Immature natural killer cell (primary cell): ENCODE results near the gene HHIPL1. TPM values are rescaled to one million over a fixed set of nuclear protein-coding genes. Genes with fewer than 3 reads are reported as not detected.

ENCODE experiments used
- DNase-seq, 3 donors: peaks; one replicate each; pipeline ENCODE4 v3.0.0; 2022; ENCODE audit warnings: mixed read lengths in 1 of 3
- H3K27ac Mint-ChIP-seq, 6 donors: one replicate each; pipeline ENCODE4 v1.8.0; 2020; ENCODE audit warnings: mixed read lengths in 6 of 6, mild to moderate bottlenecking in 5 of 6, inconsistent platforms in 4 of 6, moderate library complexity in 3 of 6
- H3K27me3 Mint-ChIP-seq, 3 donors: one replicate each; pipeline ENCODE4 v1.8.0; 2020 to 2021; ENCODE audit warnings: low read depth in 3 of 3, mild to moderate bottlenecking in 3 of 3, mixed read lengths in 3 of 3, moderate library complexity in 3 of 3, inconsistent platforms in 1 of 3
- H3K36me3 Mint-ChIP-seq, 3 donors: one replicate each; pipeline ENCODE4 v1.8.0; 2020; ENCODE audit warnings: mixed read lengths in 3 of 3, inconsistent platforms in 2 of 3, mild to moderate bottlenecking in 2 of 3
- H3K4me1 Mint-ChIP-seq, 2 donors: one replicate each; pipeline ENCODE4 v1.8.0; 2020; ENCODE audit warnings: inconsistent platforms in 2 of 2, mild to moderate bottlenecking in 2 of 2, mixed read lengths in 2 of 2, moderate library complexity in 1 of 2
- H3K4me3 Mint-ChIP-seq, 5 donors: one replicate each; pipeline ENCODE4 v1.8.0; 2020; ENCODE audit warnings: mild to moderate bottlenecking in 5 of 5, mixed read lengths in 5 of 5, inconsistent platforms in 3 of 5, moderate library complexity in 3 of 5
- H3K9me3 Mint-ChIP-seq, 6 donors: one replicate each; pipeline ENCODE4 v1.8.0; 2020; ENCODE audit warnings: mild to moderate bottlenecking in 6 of 6, mixed read lengths in 6 of 6, inconsistent platforms in 4 of 6, moderate library complexity in 3 of 6
- polyA plus RNA-seq, 3 donors: library from polyadenylated mRNA; unstranded; fragments of 300-500 nt; fragmentation: Illumina TruSeq; gene quantifications; one replicate each; pipeline ENCODE4 v1.2.3, GENCODE V29; 2021

HHIPL1 gene
- polyA plus RNA-seq, result not detected

DNA sequence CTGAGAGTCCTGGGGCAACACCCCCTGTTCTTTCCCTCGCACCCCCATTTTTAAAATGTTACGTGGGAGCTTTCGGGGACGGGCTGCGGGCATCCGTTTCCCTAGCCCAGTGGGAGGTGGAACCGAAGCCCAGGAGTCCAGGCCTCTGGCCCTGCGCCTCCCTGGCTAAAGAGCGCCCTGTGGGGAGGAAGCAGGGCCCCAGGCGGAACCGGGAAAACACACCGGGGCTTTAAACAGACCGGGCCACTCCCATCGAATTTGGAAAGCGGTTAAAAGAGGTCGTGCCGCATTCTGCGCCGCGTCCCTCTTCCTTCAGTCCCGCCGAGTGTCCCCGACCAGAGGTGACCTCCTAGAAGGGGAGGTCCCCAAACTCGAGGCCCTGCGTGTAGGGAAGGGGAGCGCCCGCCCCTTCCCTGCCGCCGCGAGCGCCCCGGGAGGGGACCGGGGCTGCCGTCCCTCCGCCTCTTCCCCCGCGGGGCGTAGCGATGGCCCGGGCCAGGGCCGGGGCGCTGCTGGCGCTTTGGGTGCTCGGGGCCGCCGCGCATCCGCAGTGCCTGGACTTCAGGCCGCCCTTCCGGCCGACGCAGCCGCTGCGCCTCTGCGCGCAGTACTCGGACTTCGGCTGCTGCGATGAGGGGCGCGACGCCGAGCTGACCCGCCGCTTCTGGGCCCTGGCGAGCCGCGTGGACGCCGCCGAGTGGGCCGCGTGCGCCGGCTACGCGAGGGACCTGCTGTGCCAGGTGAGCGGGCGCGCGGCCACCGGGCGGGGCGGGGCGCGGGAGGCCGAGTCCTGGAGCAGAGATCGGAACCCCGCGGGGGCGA is at the start of gene HHIPL1:
TSS of gene HHIPL1 (plus strand) at position 407 of the 822 bp plus-strand sequence. CDS start at position 486, 79 bp downstream.
- no peaks in the 10 kb centered on the region for H3K36me3 Mint-ChIP-seq
- H3K4me1 Mint-ChIP-seq, result no peaks in the 10 kb centered on the region
- no peaks in the 10 kb centered on the region for H3K9me3 Mint-ChIP-seq
- H3K4me3 Mint-ChIP-seq, result no peak within 1 kb of the TSS
- DNase-seq, result no peak
- H3K27ac Mint-ChIP-seq, result no peak within 1 kb of the TSS
- peaks cover 7 to 18% (median 8%) of the 10 kb centered on the region in 3 donors for H3K27me3 Mint-ChIP-seq

DNA sequence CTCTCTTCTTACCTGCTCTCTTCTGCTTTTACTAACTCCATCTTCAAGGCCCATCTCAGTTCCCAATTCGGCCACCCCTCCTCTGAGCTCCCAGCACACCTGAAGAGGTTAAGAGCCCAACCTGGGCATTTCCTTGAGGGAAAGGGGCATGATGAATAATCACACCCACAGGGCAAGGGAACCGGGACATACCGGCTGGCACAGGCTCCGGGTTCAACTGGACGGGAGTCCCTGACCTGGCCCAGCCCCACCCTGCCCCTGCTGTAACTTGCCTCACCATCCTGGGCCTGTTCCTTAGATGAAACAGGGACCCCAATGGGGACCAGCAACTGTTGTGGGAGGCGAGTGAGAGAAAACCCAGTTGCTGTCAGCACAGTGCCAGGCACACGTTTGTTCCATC is 49.4 kb upstream of the HHIPL1 start:
- Mint-ChIP-seq H3K27me3 (peaks cover 0 to 3% (median 3%) of the 10 kb centered on the region in 3 donors), H3K27ac (peak overlapping the region in 5 of 6 donors; percentile 76 to 94 (median 90)), H3K36me3 (no peaks in the 10 kb centered on the region)

DNA sequence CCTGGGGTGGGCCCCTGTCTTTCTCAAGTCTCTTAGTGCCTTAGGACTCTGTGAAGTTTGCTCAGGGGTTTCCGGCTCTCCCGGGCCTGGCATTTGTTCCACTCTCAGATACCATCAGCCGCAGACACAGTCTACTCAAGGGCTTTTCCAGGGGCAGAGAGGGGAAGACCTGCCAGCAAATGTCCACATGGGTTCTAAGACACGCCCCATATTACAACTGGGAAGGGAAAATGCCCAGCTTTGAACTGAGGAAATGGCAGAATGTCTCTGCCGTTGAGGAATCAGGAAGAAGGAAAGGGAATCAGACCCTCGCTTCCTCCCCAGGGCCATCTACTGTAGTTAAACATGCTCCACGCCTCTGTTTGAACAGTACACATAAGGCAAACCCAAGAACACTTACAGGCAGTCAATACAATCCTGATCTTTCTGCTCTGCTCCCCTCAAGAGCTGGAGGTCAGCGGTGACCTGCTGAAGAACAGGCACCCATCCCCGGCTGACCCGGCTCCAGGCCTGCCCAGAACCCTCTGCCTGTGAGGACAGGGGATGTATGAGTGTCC is 48.8 kb upstream of the HHIPL1 start:
- Mint-ChIP-seq H3K9me3 (no peaks in the 10 kb centered on the region), H3K4me1 (peaks cover 11 to 13% of the 10 kb centered on the region in 2 donors), H3K27me3 (peaks cover 0 to 3% (median 2%) of the 10 kb centered on the region in 3 donors), H3K4me3 (peak overlapping the region in 1 of 5 donors; percentile 38), H3K36me3 (no peaks in the 10 kb centered on the region), H3K27ac (peak overlapping the region in 4 of 6 donors; percentile 19 to 74 (median 52))
- DNase-seq, result no peak

More for the DNA sequence above, 49.4 kb upstream of the HHIPL1 start:
- no peak for DNase-seq
- H3K4me3 Mint-ChIP-seq, result peak overlapping the region in 4 of 5 donors; percentile 61 to 88 (median 70)
- peaks cover 11 to 13% of the 10 kb centered on the region in 2 donors for H3K4me1 Mint-ChIP-seq
- no peaks in the 10 kb centered on the region for H3K9me3 Mint-ChIP-seq

DNA sequence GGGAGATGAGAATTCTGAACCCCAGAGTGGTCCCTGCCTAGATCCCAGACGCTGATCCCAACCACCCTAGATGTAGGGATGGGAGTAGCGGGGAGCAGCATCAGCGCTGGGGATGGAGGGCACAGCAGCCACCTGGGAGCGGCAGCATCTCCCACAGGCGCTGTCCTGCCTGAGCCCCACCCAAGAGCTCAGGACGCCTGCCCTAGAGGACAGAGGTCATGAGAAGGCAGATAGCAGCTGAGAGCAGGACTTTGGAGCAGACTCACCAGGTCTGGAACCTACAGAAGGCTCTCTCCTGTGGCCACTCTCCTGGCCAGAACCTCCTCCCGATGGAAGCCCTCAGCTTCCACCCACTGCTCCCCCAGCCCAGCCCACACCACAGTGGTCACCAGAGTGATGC is 48.2 kb upstream of the HHIPL1 start:
- no peak overlapping the region for H3K27ac Mint-ChIP-seq
- no peak overlapping the region for H3K4me3 Mint-ChIP-seq
- no peaks in the 10 kb centered on the region for H3K36me3 Mint-ChIP-seq

DNA sequence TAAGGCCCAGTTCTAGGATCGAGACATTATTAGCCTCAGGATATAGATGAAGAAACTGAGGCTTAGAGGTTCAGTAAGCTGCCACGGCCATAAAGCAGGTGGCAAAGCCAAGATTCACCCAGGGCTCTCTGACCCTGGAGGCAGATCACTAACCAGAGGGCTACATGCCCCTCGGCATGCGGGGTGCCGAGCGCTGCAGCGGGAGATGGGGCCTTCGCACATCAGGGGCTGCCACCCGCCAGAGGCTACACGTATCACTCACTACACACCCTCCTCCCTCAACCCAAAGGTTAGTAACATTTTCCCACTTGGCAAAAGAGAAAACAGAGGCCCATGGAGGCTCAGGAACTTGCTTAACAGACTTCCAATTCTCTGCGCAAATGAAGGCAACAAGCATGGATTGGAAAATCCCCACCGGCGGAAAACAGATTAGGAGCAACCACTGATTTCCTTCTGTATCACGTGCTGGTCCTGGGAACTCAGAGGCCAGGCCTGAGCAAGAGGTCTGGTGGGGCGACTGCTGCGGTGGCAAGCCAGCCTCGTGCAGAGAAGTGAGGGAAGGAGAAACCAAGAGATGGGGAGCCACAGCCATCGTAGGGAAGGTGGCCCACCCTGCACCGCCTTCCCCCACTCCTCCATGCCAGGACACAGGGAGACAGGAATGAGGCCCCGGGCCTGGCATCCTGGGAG is 46.9 kb upstream of the HHIPL1 start:
- no peak for DNase-seq
- Mint-ChIP-seq H3K9me3 (no peaks in the 10 kb centered on the region), H3K36me3 (no peaks in the 10 kb centered on the region), H3K27me3 (peaks cover 2 to 8% (median 3%) of the 10 kb centered on the region in 3 donors), H3K27ac (no peak overlapping the region), H3K4me3 (no peak overlapping the region), H3K4me1 (peaks cover 23% of the 10 kb centered on the region in 2 donors)

More for the DNA sequence above, 48.2 kb upstream of the HHIPL1 start:
- no peak for DNase-seq
- Mint-ChIP-seq H3K9me3 (no peaks in the 10 kb centered on the region), H3K27me3 (peaks cover 0 to 3% (median 2%) of the 10 kb centered on the region in 3 donors), H3K4me1 (peaks cover 13% of the 10 kb centered on the region in 2 donors)

DNA sequence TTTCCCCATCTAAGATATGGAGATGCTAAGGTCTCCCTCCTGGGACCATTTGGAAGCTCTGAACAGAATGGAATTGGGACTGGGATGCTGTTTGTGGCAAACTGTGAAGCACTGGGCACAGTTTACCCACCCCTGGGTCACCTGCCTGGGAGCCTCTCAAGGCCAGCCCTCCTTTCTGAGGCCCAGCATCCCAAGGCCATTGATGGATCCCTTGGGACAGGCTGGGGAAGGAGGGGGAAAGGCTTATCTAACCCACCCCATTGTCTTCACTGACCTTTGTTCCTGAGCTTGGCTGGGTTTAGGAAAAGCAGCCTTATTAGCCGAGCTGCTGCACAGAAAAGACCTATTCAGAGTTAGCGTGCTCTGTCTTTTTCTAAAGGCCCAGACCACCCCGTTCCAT is 46.2 kb upstream of the HHIPL1 start:
- H3K27ac Mint-ChIP-seq, result no peak overlapping the region
- H3K9me3 Mint-ChIP-seq, result no peaks in the 10 kb centered on the region
- no peak for DNase-seq
- no peaks in the 10 kb centered on the region for H3K36me3 Mint-ChIP-seq
- H3K27me3 Mint-ChIP-seq, result peaks cover 2 to 8% (median 3%) of the 10 kb centered on the region in 3 donors
- H3K4me1 Mint-ChIP-seq, result peaks cover 23% of the 10 kb centered on the region in 2 donors
- H3K4me3 Mint-ChIP-seq, result no peak overlapping the region

DNA sequence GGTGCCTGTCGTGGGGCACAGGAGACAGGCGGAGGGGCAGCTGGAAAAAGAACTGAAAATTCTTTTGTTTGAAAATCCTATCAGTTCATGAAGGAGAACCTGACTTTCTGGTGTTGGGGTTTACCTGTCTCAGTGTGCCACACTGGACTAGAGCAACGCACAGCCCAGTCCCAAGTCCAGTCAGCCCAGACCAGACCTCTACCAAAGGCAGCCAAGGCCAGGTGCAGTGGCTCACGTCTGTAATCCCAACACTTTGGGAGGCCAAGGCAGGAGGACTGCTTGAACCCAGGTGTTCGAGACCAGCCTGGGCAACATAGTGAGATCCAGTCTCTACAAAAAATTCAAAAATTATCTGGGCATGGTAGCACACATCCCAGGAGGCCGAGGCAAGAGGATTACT is 45.5 kb upstream of the HHIPL1 start:
- no peaks in the 10 kb centered on the region for H3K36me3 Mint-ChIP-seq
- H3K27me3 Mint-ChIP-seq, result peaks cover 2 to 9% (median 3%) of the 10 kb centered on the region in 3 donors
- no peak for DNase-seq
- H3K9me3 Mint-ChIP-seq, result no peaks in the 10 kb centered on the region
- no peak overlapping the region for H3K4me3 Mint-ChIP-seq
- H3K27ac Mint-ChIP-seq, result no peak overlapping the region
- H3K4me1 Mint-ChIP-seq, result peaks cover 23% of the 10 kb centered on the region in 2 donors

DNA sequence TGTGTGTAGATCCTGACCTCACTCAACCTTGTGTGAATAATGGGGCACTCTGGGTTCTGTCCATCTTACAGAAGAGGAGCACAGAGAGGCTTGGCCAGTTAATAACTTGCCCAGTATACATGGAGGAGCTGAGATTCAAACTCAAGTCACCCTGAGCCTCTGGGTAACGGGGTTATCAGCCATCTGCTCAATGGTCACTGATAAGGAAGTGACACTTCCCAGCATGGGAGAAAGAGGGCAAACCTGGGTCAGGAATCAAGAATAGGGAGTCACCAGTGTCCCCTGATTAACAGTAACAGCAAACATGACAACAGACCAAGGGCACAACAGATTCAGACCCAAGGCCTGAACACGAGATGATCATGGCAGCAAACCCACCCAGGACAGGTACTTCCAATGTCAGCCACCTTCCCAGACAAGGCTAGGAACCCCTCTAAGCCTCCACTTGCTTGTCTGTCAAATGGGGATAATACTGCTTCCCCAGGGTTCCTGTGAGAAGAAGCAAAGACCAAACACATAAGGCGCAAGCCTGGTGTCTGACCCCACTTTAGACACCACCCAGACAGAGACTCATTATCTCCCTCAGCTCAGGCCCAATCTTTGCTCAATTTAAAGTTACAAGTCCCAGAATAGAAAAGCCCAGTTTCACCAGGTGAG is 44.6 kb upstream of the HHIPL1 start:
- Mint-ChIP-seq H3K9me3 (no peaks in the 10 kb centered on the region), H3K27me3 (peaks cover 0 to 10% (median 3%) of the 10 kb centered on the region in 3 donors), H3K4me1 (peaks cover 14 to 16% of the 10 kb centered on the region in 2 donors), H3K4me3 (no peak overlapping the region), H3K36me3 (no peaks in the 10 kb centered on the region), H3K27ac (no peak overlapping the region)
- no peak for DNase-seq

DNA sequence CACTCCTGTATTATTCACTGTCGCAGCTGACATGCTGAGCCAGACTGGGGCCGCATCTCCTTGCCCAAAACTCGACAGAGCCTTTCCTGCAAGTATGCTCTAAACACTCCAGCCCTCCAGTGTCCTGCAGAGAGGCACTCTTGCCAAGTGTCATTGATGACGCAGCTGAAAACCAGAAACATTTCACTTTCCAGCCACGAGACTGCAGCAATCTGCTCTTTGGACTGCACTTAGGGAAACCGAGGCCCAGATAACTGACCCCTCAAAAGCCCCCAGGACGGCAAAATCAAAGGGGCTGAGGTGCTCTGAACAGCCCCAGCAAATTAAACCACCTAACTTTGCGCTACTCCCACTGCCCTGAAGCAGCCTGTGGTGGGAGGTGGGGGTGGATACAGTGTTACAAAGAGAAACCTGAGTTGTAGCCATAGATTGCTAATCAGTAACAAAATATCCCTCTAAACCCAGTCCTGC is 43.5 kb upstream of the HHIPL1 start:
- Mint-ChIP-seq H3K27me3 (peaks cover 0 to 10% (median 5%) of the 10 kb centered on the region in 3 donors), H3K27ac (peak overlapping the region in 2 of 6 donors; percentile 36 to 53), H3K4me1 (peaks cover 16 to 20% of the 10 kb centered on the region in 2 donors), H3K36me3 (no peaks in the 10 kb centered on the region), H3K9me3 (no peaks in the 10 kb centered on the region), H3K4me3 (peak overlapping the region in 3 of 5 donors; percentile 68 to 80 (median 74))
- DNase-seq, result no peak

DNA sequence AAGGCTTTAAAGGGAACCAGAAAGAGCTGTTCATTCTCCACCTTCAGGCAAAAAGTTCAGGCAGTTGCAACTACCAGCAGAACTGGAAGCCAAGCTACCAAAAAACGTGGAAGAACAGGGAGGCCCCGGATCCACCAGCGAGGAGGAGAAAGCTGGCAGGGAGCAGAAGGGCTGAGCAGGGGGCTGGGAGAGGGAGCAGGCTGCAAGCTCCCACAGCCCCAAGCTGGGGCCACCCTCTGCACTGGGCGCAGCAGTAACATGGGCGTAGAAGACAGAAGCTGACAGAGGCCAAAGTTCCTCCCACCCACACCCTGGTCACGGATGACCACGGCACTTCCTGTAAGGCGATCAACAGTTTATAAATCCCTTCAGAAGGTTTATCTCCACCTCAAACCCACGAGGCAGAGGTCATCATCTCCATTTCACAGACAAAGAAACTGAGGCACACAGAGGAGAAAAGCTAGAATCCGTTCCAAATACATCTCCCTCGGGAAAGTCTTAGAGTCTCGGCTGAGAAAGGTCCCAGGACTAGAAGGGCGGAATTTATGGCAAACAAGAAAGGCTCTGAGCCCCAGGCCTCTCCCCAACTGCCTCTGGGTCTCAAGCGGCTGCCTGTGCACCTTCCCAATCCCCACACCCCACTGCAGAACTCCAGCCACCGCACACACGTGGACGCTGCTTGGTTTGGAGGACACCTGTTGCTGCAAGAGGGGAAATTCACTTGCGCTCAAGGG is 42.7 kb upstream of the HHIPL1 start:
- no peaks in the 10 kb centered on the region for H3K9me3 Mint-ChIP-seq
- peak in 1 of 3 donors; percentile 9 for DNase-seq
- no peaks in the 10 kb centered on the region for H3K36me3 Mint-ChIP-seq
- H3K4me3 Mint-ChIP-seq, result peak overlapping the region; percentile 64 to 80 (median 79)
- H3K27me3 Mint-ChIP-seq, result peaks cover 0 to 12% (median 5%) of the 10 kb centered on the region in 3 donors
- peak overlapping the region in 3 of 6 donors; percentile 33 to 77 (median 40) for H3K27ac Mint-ChIP-seq
- H3K4me1 Mint-ChIP-seq, result peaks cover 16 to 20% of the 10 kb centered on the region in 2 donors

DNA sequence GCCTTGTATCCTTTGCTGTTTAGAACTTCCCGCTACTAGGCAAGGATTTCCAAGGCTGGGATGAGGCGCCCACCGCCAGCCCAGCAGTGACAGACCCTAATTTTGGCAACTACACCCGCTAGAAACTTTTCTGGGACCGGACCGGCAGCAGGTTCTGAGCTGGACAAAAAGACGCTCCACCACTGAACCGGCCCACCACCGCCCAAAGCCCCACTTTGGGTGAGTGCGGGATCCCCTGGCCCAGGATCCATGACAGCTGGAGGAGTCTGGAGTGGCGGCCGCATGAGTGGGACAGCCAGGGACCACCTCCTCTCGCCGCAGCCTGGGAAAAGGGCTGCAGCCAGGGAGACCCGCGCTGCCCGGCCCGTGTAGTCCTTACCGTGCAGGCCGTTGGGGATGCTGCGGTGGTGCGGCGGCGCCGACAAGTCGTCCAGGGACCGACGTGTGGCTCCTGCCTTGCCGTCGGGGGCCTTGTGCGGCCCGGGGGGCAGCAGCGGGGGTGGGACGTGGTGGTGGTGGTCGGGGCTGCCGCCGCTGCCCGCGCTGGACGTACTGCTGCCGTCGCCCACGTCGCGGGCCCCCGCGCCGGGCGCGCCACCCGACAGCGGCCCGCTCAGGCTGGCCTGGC is 42.0 kb upstream of the HHIPL1 start:
- DNase-seq, result no peak
- H3K27ac Mint-ChIP-seq, result peak overlapping the region in 1 of 6 donors; percentile 40

DNA sequence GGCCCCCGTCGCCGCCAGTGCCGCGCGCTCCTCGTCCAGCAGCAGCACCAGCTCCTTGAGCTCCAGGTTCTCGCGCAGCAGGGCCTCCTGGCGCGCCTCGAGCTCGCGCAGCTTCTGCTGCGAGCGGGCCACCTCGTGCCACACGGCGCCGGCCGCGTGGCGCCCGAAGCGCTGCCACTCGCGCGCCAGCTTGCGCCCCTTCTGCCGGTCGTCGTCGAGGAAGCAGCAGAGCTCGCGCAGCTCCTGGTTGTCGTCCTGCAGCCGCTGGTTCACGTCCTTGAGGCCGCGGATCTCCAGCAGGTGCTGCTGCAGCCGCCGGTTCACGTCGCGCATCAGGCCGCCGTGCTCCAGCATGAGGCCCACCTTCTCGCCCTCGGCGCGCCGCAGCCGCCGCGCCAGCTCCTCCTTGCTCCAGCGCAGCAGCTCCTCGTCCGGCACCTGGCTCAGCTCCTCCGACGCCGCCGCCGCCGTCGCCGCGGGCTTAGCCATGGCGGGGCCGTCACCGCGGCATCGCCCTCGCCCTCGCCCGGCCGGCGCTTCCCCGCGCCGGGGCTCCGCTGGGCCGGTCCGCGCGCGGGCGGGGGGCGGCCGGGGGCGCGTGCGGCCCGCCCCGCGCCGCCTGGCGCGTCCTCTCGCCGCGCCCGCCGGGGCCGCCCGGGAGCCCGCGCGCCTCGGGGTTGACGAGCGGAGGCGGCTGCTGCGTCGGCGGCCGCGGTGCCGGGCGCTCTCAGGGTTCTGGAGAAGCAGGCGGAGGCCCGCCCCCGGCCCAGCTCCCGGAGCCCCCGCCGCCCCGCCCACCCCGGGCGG is 41.3 kb upstream of the HHIPL1 start, which contains the start of gene CCDC85C:
TSS of gene CCDC85C (minus strand) at position 737 of the 807 bp plus-strand sequence. CDS start at position 489, 248 bp downstream.
- peak; percentile 36 to 53 (median 51) for DNase-seq
- no peaks in the 10 kb centered on the region for H3K36me3 Mint-ChIP-seq
- H3K4me1 Mint-ChIP-seq, result peaks cover 16 to 20% of the 10 kb centered on the region in 2 donors
- H3K4me3 Mint-ChIP-seq, result peak within 1 kb of the TSS; percentile 84 to 95 (median 86)
- H3K27ac Mint-ChIP-seq, result peak within 1 kb of the TSS in 5 of 6 donors; percentile 46 to 89 (median 71)
- peaks cover 0 to 14% (median 5%) of the 10 kb centered on the region in 3 donors for H3K27me3 Mint-ChIP-seq
- no peaks in the 10 kb centered on the region for H3K9me3 Mint-ChIP-seq

More for the DNA sequence above, 42.0 kb upstream of the HHIPL1 start:
- Mint-ChIP-seq H3K27me3 (peaks cover 0 to 14% (median 5%) of the 10 kb centered on the region in 3 donors), H3K4me1 (peaks cover 16 to 20% of the 10 kb centered on the region in 2 donors), H3K36me3 (no peaks in the 10 kb centered on the region), H3K4me3 (peak overlapping the region; percentile 63 to 80 (median 74)), H3K9me3 (no peaks in the 10 kb centered on the region)
